ENCODE results near the gene CTR9.

Gene CTR9

GRCh38 chr11:10786451-10786850, 35.4 kb downstream of the CTR9 start:
- no peak overlapping the region for H3K27ac Mint-ChIP-seq
- H3K36me3 Mint-ChIP-seq (ENCODE audit: low read depth): no peaks in the 10 kb centered on the region
- DNase-seq: no peak
- no peak overlapping the region for H3K4me3 Mint-ChIP-seq
- H3K9me3 Mint-ChIP-seq: no peaks in the 10 kb centered on the region
- H3K27me3 Mint-ChIP-seq (ENCODE audit: low read depth, poor library complexity): peaks cover 23% of the 10 kb centered on the region
- TF ChIP-seq CTCF (IDR thresholded peaks at IDR 0.05): no peak
- H3K4me1 Mint-ChIP-seq: peaks cover 19% of the 10 kb centered on the region

- no peaks in the 10 kb centered on the region for H3K9me3 Mint-ChIP-seq
- H3K36me3 Mint-ChIP-seq (ENCODE audit: low read depth): peaks cover 25% of the 10 kb centered on the region
- TF ChIP-seq CTCF (IDR thresholded peaks at IDR 0.05): peak; percentile 90
- peak overlapping the region; percentile 2 for H3K4me3 Mint-ChIP-seq
- no peak overlapping the region for H3K27ac Mint-ChIP-seq
- H3K27me3 Mint-ChIP-seq (ENCODE audit: low read depth, poor library complexity): peaks cover 29% of the 10 kb centered on the region
- H3K4me1 Mint-ChIP-seq: peaks cover 14% of the 10 kb centered on the region
- peak; percentile 97 for DNase-seq
Measured at GRCh38 chr11:10792385-10793068, 41.5 kb downstream of the CTR9 start.

DNA sequence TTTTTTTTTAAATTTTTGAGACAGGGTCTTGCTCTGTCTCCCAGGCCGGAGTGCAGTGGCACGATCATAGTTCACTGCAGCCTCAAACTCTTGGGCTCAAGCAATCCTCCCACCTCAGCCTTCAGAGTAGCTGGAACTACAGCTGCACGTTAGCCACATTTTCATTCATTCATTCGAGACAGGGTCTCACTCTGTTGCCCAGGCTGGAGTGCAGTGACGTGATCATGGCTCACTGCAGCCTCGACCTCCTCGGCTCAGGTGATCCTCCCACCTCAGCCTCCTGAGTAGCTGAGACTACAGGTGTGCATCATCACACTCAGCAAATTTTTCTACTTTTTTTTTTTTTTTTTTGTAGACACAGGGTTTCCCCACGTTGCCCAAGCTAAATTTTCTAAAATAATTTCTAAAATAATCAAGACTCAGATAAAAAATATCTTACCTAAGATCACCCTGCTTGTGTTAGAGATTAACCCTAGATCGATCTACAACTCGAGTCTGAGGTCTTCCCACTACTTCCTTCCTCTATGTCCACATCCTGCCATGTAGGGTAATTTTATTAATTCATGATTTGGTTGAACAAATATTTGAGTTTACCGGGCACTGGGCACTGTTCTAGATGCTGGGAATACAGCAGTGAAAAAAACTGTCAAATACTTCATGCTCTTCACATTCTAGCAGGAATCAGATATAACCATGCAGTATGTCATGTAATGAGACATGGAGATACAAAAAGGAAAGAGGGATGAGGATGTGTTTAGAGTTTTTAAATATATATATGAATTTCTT, 42.6 kb downstream of the CTR9 start:
- Mint-ChIP-seq H3K36me3 (ENCODE audit: low read depth) (peaks cover 36% of the 10 kb centered on the region), H3K4me3 (no peak overlapping the region), H3K27me3 (ENCODE audit: low read depth, poor library complexity) (peaks cover 26% of the 10 kb centered on the region), H3K4me1 (peaks cover 14% of the 10 kb centered on the region), H3K9me3 (no peaks in the 10 kb centered on the region), H3K27ac (no peak overlapping the region)
- no peak for DNase-seq
- TF ChIP-seq CTCF (IDR thresholded peaks at IDR 0.05): no peak

- DNase-seq: no peak
- Mint-ChIP-seq H3K27ac (no peak overlapping the region), H3K36me3 (ENCODE audit: low read depth) (peaks cover 61% of the 10 kb centered on the region), H3K4me3 (no peak overlapping the region), H3K27me3 (ENCODE audit: low read depth, poor library complexity) (peaks cover 20% of the 10 kb centered on the region), H3K4me1 (peaks cover 16% of the 10 kb centered on the region), H3K9me3 (no peaks in the 10 kb centered on the region)
- no peak for TF ChIP-seq CTCF (IDR thresholded peaks at IDR 0.05)
Measured at GRCh38 chr11:10796191-10796590, 45.1 kb downstream of the CTR9 start.

DNA sequence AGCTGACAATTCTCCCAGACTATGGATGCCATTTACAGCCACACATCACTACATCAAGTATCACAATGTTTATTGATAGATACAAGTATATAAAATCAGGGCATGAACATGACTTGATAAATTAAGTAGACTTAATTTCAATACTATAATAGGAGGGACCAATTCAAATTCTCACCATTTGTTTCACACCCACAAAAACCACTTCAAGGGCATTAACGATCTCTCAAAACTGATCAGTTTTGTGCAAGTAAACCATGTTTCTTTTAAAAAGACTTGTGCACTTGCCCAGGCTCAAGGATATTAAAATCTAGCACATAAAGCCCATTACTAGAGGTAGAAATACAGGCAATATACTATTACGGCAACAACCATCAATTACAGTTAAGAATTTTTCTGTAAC, 46.0 kb downstream of the CTR9 start:
- Mint-ChIP-seq H3K36me3 (ENCODE audit: low read depth) (peaks cover 69% of the 10 kb centered on the region), H3K9me3 (no peaks in the 10 kb centered on the region), H3K27ac (peak overlapping the region; percentile 34), H3K27me3 (ENCODE audit: low read depth, poor library complexity) (peaks cover 14% of the 10 kb centered on the region), H3K4me3 (no peak overlapping the region), H3K4me1 (peaks cover 21% of the 10 kb centered on the region)
- TF ChIP-seq CTCF (IDR thresholded peaks at IDR 0.05): no peak
- DNase-seq: no peak

Data from nephron progenitor cell (in vitro differentiated cells).